Kidney (tissue), 14 donors: ENCODE data around the gene RASL12. TPM values are rescaled to one million over a fixed set of nuclear protein-coding genes. Genes with fewer than 3 reads are reported as not detected.

Experiments
- DNase-seq, 5 donors: peaks; one replicate each; pipeline ENCODE4 v3.0.0-alpha.2; 2013 to 2020
- FAIRE-seq: peaks from 2 replicates; lab custom pipeline; 2012; peaks lifted over from hg19 to GRCh38; lab: Jason Lieb, UNC
- H3K27ac ChIP-seq, 2 donors: one replicate each; pipeline ENCODE4 v1.7.0; 2013; ENCODE audit warnings: low read depth in 2 of 2, low read length in 2 of 2, inconsistent platforms in 1 of 2
- H3K27me3 ChIP-seq: one replicate; pipeline ENCODE4 v1.7.1; 2013; ENCODE audit warnings: low read length, inconsistent platforms; ENCODE audit not compliant: control insufficient read depth, insufficient read depth
- H3K36me3 ChIP-seq, 3 donors: one replicate each; pipeline versions ENCODE4 v1.7.0 to v1.7.1; 2013; ENCODE audit warnings: low read length in 3 of 3, control low read depth in 1 of 3, inconsistent platforms in 1 of 3; ENCODE audit not compliant: insufficient read depth in 3 of 3, control insufficient read depth in 2 of 3
- H3K4me1 ChIP-seq, 3 donors: one replicate each; pipeline versions ENCODE4 v1.7.0 to v1.7.1; 2013; ENCODE audit warnings: low read length in 3 of 3, inconsistent platforms in 1 of 3, low read depth in 1 of 3; ENCODE audit not compliant: control insufficient read depth in 2 of 3, insufficient read depth in 2 of 3
- H3K4me3 ChIP-seq, 3 donors: one replicate each; pipeline versions ENCODE4 v1.7.0 to v1.8.1; 2013; ENCODE audit warnings: low read length in 3 of 3, control low read depth in 1 of 3, inconsistent platforms in 1 of 3
- H3K9ac ChIP-seq, 3 donors: one replicate each; pipeline versions ENCODE4 v1.7.0 to v1.7.1; 2013; ENCODE audit warnings: low read length in 3 of 3, control low read depth in 1 of 3, inconsistent platforms in 1 of 3
- H3K9me3 ChIP-seq, 3 donors: one replicate each; pipeline versions ENCODE4 v1.7.0 to v1.7.1; 2013; ENCODE audit warnings: low read length in 3 of 3, control low read depth in 1 of 3, inconsistent platforms in 1 of 3; ENCODE audit not compliant: control insufficient read depth in 2 of 3, insufficient read depth in 1 of 3
- intact Hi-C: fragments of 100-400 bp; cut with DNase I; formaldehyde crosslinking; loops from one replicate; pipeline ENCODE4 v1.11.1; 2022
- polyA plus RNA-seq: library from polyadenylated mRNA; stranded (reverse); fragments of 350-450 nt; fragmentation: Illumina TruSeq; extraction: RNeasy Lipid Tissue Mini Kit (QIAGEN cat#74804); gene quantifications from one replicate; pipeline ENCODE4 v1.2.3, GENCODE V29; 2014; ENCODE audit warnings: low read depth, low replicate concordance; ENCODE audit not compliant: insufficient read depth
- total RNA-seq: library from RNA; stranded (reverse); fragmentation: NEBNext Ultra II Directional; extraction: Animal tissue kit (Norgen Biotek cat#: 25700); gene quantifications from one replicate; pipeline ENCODE4 v1.2.1, GENCODE V29; 2021
- TF ChIP-seq, protein P1 (sequence below): IDR thresholded peaks from 3 replicates; pipeline ENCODE4 v1.5.1; 2012; ENCODE audit warnings: mild to moderate bottlenecking, moderate library complexity, borderline replicate concordance; ENCODE audit not compliant: insufficient read depth; ENCODE audit errors: extremely low read depth
- donor health status: control.
- donor health status: control.
- donor health status: control.
- donor health status: control.
- donor health status: control.
- donor health status: DM: yes; HTN: yes; CAD: no.
- donor health status: Normal renal cell carcinoma (clear cell type).

Gene RASL12
- total and polyA plus RNA-seq, 2 donors from 2014 or later: 6.7 to 7.6 TPM

GRCh38 chr15:65091946-65092770 is 24.4 kb upstream of the RASL12 start:
- Histone ChIP-seq H3K27ac (no peak overlapping the region), H3K4me3 (no peak overlapping the region), H3K9me3 (no peaks in the 10 kb centered on the region), H3K36me3 (no peaks in the 10 kb centered on the region), H3K9ac (no peak overlapping the region), H3K4me1 (peaks cover 0 to 28% (median 18%) of the 10 kb centered on the region in 3 donors), H3K27me3 (no peaks in the 10 kb centered on the region)
- peak in 1 of 5 donors; percentile 31 for DNase-seq
- TF ChIP-seq, protein P1, sequence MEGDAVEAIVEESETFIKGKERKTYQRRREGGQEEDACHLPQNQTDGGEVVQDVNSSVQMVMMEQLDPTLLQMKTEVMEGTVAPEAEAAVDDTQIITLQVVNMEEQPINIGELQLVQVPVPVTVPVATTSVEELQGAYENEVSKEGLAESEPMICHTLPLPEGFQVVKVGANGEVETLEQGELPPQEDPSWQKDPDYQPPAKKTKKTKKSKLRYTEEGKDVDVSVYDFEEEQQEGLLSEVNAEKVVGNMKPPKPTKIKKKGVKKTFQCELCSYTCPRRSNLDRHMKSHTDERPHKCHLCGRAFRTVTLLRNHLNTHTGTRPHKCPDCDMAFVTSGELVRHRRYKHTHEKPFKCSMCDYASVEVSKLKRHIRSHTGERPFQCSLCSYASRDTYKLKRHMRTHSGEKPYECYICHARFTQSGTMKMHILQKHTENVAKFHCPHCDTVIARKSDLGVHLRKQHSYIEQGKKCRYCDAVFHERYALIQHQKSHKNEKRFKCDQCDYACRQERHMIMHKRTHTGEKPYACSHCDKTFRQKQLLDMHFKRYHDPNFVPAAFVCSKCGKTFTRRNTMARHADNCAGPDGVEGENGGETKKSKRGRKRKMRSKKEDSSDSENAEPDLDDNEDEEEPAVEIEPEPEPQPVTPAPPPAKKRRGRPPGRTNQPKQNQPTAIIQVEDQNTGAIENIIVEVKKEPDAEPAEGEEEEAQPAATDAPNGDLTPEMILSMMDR: no peak
- intact Hi-C loops: no loop called here
- no peak for FAIRE-seq

- Histone ChIP-seq H3K4me1 (peaks cover 0 to 22% (median 21%) of the 10 kb centered on the region in 3 donors), H3K9me3 (no peaks in the 10 kb centered on the region), H3K27ac (peak overlapping the region; percentile 1 to 51), H3K9ac (no peak overlapping the region), H3K36me3 (no peaks in the 10 kb centered on the region), H3K4me3 (no peak overlapping the region), H3K27me3 (no peaks in the 10 kb centered on the region)
- TF ChIP-seq, protein P1: no peak
- peak in 1 of 5 donors; percentile 80 for DNase-seq
- intact Hi-C loops: no loop called here
- no peak for FAIRE-seq
Measured at GRCh38 chr15:65089206-65089824, 21.5 kb upstream of the RASL12 start.

- intact Hi-C loops: no loop called here
- Histone ChIP-seq H3K27ac (peak overlapping the region; percentile 82 to 86), H3K9ac (peak overlapping the region in 1 of 3 donors; percentile 36), H3K9me3 (no peaks in the 10 kb centered on the region), H3K4me1 (peaks cover 0 to 22% (median 21%) of the 10 kb centered on the region in 3 donors), H3K4me3 (no peak overlapping the region), H3K36me3 (no peaks in the 10 kb centered on the region), H3K27me3 (no peaks in the 10 kb centered on the region)
- DNase-seq (no peak), FAIRE-seq (no peak)
- TF ChIP-seq, protein P1: no peak
Measured at GRCh38 chr15:65088643-65089021, 20.8 kb upstream of the RASL12 start.
